Left lobe of liver (tissue), 2 donors: ENCODE results near the gene FANK1. TPM values are rescaled to one million over a fixed set of nuclear protein-coding genes. Genes with fewer than 3 reads are reported as not detected.
"Not testable (repeated sequence)": the region's sequence is repeated elsewhere in the genome, so short reads cannot be mapped to it uniquely, and the experiment has no call there.

Experiments
- ATAC-seq: fragments of 200-7000 bp; cut with Tn5 transposase; one replicate; pipeline ENCODE4 v1.9.1; 2020; ENCODE audit warnings: mild to moderate bottlenecking, moderate library complexity
- DNase-seq: peaks from one replicate; pipeline ENCODE4 v3.0.0-alpha.2; 2020; ENCODE audit warnings: low spot score
- total RNA-seq: library from RNA; stranded (reverse); gene quantifications from one replicate; pipeline ENCODE4 v1.2.1, GENCODE V29; 2021
- donor health status: DM: no; HTN: no; CAD: no; lungs with moderate emphysema.
- donor health status: DM: no; HTN: yes; CAD: no.

FANK1 gene
- total RNA-seq, 1 donor from 2014 or later: not detected

GRCh38 chr10:125886914-125887512 is 9.4 kb upstream of the FANK1 start:
- no peak for ATAC-seq
- DNase-seq: no peak

- not testable (repeated sequence) for ATAC-seq, DNase-seq
Observed at GRCh38 chr10:125889441-125889840, 6.9 kb upstream of the FANK1 start.

- DNase-seq, ATAC-seq: not testable (repeated sequence)
Observed at GRCh38 chr10:125892402-125892801, 4.0 kb upstream of the FANK1 start.

GRCh38 chr10:125894176-125894575 is 2.2 kb upstream of the FANK1 start:
- DNase-seq, ATAC-seq: not testable (repeated sequence)

GRCh38 chr10:125895130-125896087 is 955 bp upstream of the FANK1 start:
- DNase-seq: peak; percentile 72
- peak; percentile 69 for ATAC-seq

- DNase-seq, ATAC-seq: not testable (repeated sequence)
Observed at GRCh38 chr10:125897317-125897716, 953 bp downstream of the FANK1 start.

- not testable (repeated sequence) for ATAC-seq, DNase-seq
Observed at GRCh38 chr10:125900963-125901362, 4.6 kb downstream of the FANK1 start.

- not testable (repeated sequence) for DNase-seq, ATAC-seq
Observed at GRCh38 chr10:125903135-125903640, 6.8 kb downstream of the FANK1 start.

- not testable (repeated sequence) for DNase-seq, ATAC-seq
Observed at GRCh38 chr10:125905069-125905994, 9.0 kb downstream of the FANK1 start.

- not testable (repeated sequence) for ATAC-seq, DNase-seq
Observed at GRCh38 chr10:125907598-125907997, 11.2 kb downstream of the FANK1 start.

- DNase-seq, ATAC-seq: not testable (repeated sequence)
Observed at GRCh38 chr10:125908813-125909212, 12.4 kb downstream of the FANK1 start.

- not testable (repeated sequence) for DNase-seq, ATAC-seq
Observed at GRCh38 chr10:125909491-125909890, 13.1 kb downstream of the FANK1 start.

- no peak for ATAC-seq
- DNase-seq: no peak
Observed at GRCh38 chr10:125911145-125911544, 14.8 kb downstream of the FANK1 start.

- DNase-seq (peak; percentile 56), ATAC-seq (peak; percentile 82)
Observed at GRCh38 chr10:125911990-125912389, 15.6 kb downstream of the FANK1 start.

GRCh38 chr10:125913277-125913676 is 16.9 kb downstream of the FANK1 start:
- DNase-seq, ATAC-seq: not testable (repeated sequence)

GRCh38 chr10:125916977-125917376 is 20.6 kb downstream of the FANK1 start:
- DNase-seq (no peak), ATAC-seq (no peak)

GRCh38 chr10:125917704-125918361 is 21.5 kb downstream of the FANK1 start:
- DNase-seq, ATAC-seq: not testable (repeated sequence)

GRCh38 chr10:125921643-125922306 is 25.4 kb downstream of the FANK1 start:
- ATAC-seq, DNase-seq: not testable (repeated sequence)

- ATAC-seq (no peak), DNase-seq (no peak)
Observed at GRCh38 chr10:125925262-125925834, 29.0 kb downstream of the FANK1 start.
